Neural progenitor cell (in vitro differentiated cells): ENCODE measurements around the gene CCT6B. TPM values are rescaled to one million over a fixed set of nuclear protein-coding genes. Genes with fewer than 3 reads are reported as not detected.

Experiments used
- DNase-seq: peaks from one replicate; pipeline ENCODE4 v3.0.0-alpha.2; 2016; ENCODE audit warnings: low spot score
- H2AFZ ChIP-seq: fragments of 200-600 bp; sonication (generic); replicated peaks from 2 replicates; pipeline ENCODE4 v1.6.1; 2016; ENCODE audit warnings: antibody characterized with exemption
- H3F3A ChIP-seq: fragments of 200-600 bp; sonication (generic); 2 replicates; pipeline ENCODE4 v1.6.1; 2016; ENCODE audit warnings: antibody characterized with exemption, low read depth
- H3K27ac ChIP-seq: fragments of 200-600 bp; sonication (generic); 2 replicates; pipeline ENCODE4 v1.5.1; 2016; ENCODE audit warnings: mild to moderate bottlenecking
- H3K27me3 ChIP-seq: fragments of 200-600 bp; sonication (generic); 2 replicates; pipeline ENCODE4 v1.6.1; 2016; ENCODE audit warnings: mild to moderate bottlenecking, moderate library complexity
- H3K36me3 ChIP-seq: fragments of 200-600 bp; sonication (generic); 2 replicates; pipeline ENCODE4 v1.5.1; 2016
- H3K4me1 ChIP-seq: fragments of 200-600 bp; sonication (generic); 2 replicates; pipeline ENCODE4 v1.6.1; 2016; ENCODE audit warnings: mixed run types
- H3K4me2 ChIP-seq: fragments of 200-600 bp; sonication (generic); 2 replicates; pipeline ENCODE4 v1.6.1; 2016
- H3K4me3 ChIP-seq: fragments of 200-600 bp; sonication (generic); 2 replicates; pipeline ENCODE4 v1.5.1; 2016
- H3K79me2 ChIP-seq: fragments of 200-600 bp; sonication (generic); 2 replicates; pipeline ENCODE4 v1.6.1; 2016; ENCODE audit warnings: low read depth
- H3K9ac ChIP-seq: fragments of 200-600 bp; sonication (generic); 2 replicates; pipeline ENCODE4 v1.6.1; 2016
- H3K9me3 ChIP-seq: fragments of 200-600 bp; sonication (generic); 2 replicates; pipeline ENCODE4 v1.5.1; 2016; ENCODE audit warnings: low read depth
- H4K20me1 ChIP-seq: fragments of 200-600 bp; sonication (generic); 2 replicates; pipeline ENCODE4 v1.6.1; 2016; ENCODE audit warnings: low read depth
- H3K27ac Mint-ChIP-seq: 3 replicates; pipeline ENCODE4 v1.8.0; 2021; ENCODE audit warnings: mixed read lengths
- H3K27me3 Mint-ChIP-seq: 2 replicates; pipeline ENCODE4 v1.8.0; 2022; ENCODE audit warnings: low read depth, mild to moderate bottlenecking, inconsistent platforms, moderate library complexity, mixed read lengths; ENCODE audit not compliant: insufficient read depth
- H3K36me3 Mint-ChIP-seq: 3 replicates; pipeline ENCODE4 v1.8.0; 2021; ENCODE audit warnings: mixed read lengths
- H3K4me1 Mint-ChIP-seq: 3 replicates; pipeline ENCODE4 v1.8.0; 2021; ENCODE audit warnings: mixed read lengths
- H3K4me3 Mint-ChIP-seq: 3 replicates; pipeline ENCODE4 v1.8.0; 2021; ENCODE audit warnings: mild to moderate bottlenecking, moderate library complexity, mixed read lengths
- H3K9me3 Mint-ChIP-seq: 3 replicates; pipeline ENCODE4 v1.8.0; 2020; ENCODE audit warnings: mixed read lengths
- EZH2 ChIP-seq: fragments of 200-600 bp; sonication (generic); IDR thresholded peaks from 2 replicates; pipeline ENCODE4 v1.6.1; 2017; ENCODE audit warnings: antibody characterized with exemption, mild to moderate bottlenecking, moderate library complexity
- EZH2phosphoT487 ChIP-seq: fragments of 200-600 bp; sonication (generic); IDR thresholded peaks from 2 replicates; pipeline ENCODE4 v1.6.1; 2017; ENCODE audit warnings: antibody characterized with exemption
- total RNA-seq: library from RNA; depleted of rRNA; stranded (reverse); fragments of >200 nt; gene quantifications from 2 replicates; pipeline ENCODE4 v1.2.3, GENCODE V29; 2015; ENCODE audit warnings: low replicate concordance
- TF ChIP-seq, protein P1 (sequence below): fragments of 200-600 bp; sonication (generic); IDR thresholded peaks from 2 replicates; pipeline ENCODE4 v1.5.1; 2017; ENCODE audit warnings: antibody characterized with exemption, mild to moderate bottlenecking

Gene CCT6B
- total RNA-seq, 1 donor from 2014 or later: 5.0 TPM

DNA sequence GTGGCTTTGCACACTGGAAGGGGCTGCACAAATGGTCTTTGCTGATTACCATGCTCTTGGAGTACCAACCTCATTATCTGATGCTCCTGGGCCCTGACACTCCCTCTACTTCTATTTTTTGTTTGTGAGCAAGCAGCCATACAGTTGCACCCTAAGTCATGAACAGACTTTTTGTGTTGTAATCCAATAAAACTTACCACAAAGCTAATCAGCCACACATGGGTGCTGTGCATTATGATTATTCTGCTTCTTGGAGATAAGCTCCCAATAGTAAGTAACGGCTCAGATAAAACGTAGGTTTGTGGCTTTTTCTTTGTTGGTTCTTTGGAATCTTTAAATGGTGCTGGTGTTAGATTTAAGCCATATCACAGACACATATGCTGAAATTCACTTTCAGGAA, 76.2 kb downstream of the CCT6B start:
- no peak overlapping the region for H3K4me3 Mint-ChIP-seq
- H3K27me3 Mint-ChIP-seq: peaks cover 11% of the 10 kb centered on the region
- Histone ChIP-seq H3K27me3 (no peaks in the 10 kb centered on the region), H3F3A (peaks cover 15% of the 10 kb centered on the region), H3K4me3 (no peak overlapping the region), H3K4me2 (no peak overlapping the region), H3K79me2 (no peaks in the 10 kb centered on the region), H4K20me1 (no peaks in the 10 kb centered on the region), H2AFZ (no peak overlapping the region), H3K4me1 (peaks cover 28% of the 10 kb centered on the region), H3K27ac (no peak overlapping the region), H3K9ac (no peak overlapping the region), H3K36me3 (no peaks in the 10 kb centered on the region), H3K9me3 (no peaks in the 10 kb centered on the region)
- H3K4me1 Mint-ChIP-seq: peaks cover 40% of the 10 kb centered on the region
- TF ChIP-seq, protein P1, sequence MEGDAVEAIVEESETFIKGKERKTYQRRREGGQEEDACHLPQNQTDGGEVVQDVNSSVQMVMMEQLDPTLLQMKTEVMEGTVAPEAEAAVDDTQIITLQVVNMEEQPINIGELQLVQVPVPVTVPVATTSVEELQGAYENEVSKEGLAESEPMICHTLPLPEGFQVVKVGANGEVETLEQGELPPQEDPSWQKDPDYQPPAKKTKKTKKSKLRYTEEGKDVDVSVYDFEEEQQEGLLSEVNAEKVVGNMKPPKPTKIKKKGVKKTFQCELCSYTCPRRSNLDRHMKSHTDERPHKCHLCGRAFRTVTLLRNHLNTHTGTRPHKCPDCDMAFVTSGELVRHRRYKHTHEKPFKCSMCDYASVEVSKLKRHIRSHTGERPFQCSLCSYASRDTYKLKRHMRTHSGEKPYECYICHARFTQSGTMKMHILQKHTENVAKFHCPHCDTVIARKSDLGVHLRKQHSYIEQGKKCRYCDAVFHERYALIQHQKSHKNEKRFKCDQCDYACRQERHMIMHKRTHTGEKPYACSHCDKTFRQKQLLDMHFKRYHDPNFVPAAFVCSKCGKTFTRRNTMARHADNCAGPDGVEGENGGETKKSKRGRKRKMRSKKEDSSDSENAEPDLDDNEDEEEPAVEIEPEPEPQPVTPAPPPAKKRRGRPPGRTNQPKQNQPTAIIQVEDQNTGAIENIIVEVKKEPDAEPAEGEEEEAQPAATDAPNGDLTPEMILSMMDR: no peak
- no peak for TF ChIP-seq EZH2phosphoT487
- no peak for TF ChIP-seq EZH2
- H3K27ac Mint-ChIP-seq: no peak overlapping the region
- peaks cover 6% of the 10 kb centered on the region for H3K9me3 Mint-ChIP-seq
- DNase-seq: no peak
- no peaks in the 10 kb centered on the region for H3K36me3 Mint-ChIP-seq

DNA sequence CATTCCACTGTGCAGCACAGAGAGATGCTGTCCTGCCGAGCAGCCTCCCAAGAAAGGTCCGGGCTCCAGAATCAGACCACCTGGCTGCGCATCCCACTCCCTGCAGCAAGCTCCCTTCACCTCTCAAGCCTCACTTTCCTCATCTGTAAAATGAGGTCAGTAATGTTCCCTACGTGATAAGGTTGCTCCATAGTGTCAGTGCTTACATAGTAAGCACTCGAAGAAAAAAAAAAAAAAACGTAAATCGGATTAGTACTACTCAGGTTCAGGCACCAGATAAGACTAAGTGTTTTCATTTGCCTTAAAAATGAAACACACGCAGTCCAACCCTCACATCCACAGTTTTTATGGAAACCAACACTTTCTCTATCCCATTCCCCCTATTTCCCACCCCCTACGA, 76.7 kb downstream of the CCT6B start:
- Mint-ChIP-seq H3K27me3 (peaks cover 9% of the 10 kb centered on the region), H3K4me1 (peaks cover 40% of the 10 kb centered on the region), H3K4me3 (no peak overlapping the region), H3K9me3 (peaks cover 6% of the 10 kb centered on the region), H3K36me3 (no peaks in the 10 kb centered on the region), H3K27ac (no peak overlapping the region)
- Histone ChIP-seq H3K9me3 (no peaks in the 10 kb centered on the region), H3K79me2 (no peaks in the 10 kb centered on the region), H3K36me3 (no peaks in the 10 kb centered on the region), H3K4me3 (no peak overlapping the region), H3K9ac (no peak overlapping the region), H3F3A (peaks cover 15% of the 10 kb centered on the region), H3K4me1 (peaks cover 28% of the 10 kb centered on the region), H3K4me2 (peak overlapping the region; percentile 72), H3K27me3 (no peaks in the 10 kb centered on the region), H2AFZ (no peak overlapping the region), H3K27ac (no peak overlapping the region), H4K20me1 (no peaks in the 10 kb centered on the region)
- DNase-seq: no peak
- TF ChIP-seq EZH2 (no peak), EZH2phosphoT487 (no peak)
- TF ChIP-seq, protein P1: no peak

DNA sequence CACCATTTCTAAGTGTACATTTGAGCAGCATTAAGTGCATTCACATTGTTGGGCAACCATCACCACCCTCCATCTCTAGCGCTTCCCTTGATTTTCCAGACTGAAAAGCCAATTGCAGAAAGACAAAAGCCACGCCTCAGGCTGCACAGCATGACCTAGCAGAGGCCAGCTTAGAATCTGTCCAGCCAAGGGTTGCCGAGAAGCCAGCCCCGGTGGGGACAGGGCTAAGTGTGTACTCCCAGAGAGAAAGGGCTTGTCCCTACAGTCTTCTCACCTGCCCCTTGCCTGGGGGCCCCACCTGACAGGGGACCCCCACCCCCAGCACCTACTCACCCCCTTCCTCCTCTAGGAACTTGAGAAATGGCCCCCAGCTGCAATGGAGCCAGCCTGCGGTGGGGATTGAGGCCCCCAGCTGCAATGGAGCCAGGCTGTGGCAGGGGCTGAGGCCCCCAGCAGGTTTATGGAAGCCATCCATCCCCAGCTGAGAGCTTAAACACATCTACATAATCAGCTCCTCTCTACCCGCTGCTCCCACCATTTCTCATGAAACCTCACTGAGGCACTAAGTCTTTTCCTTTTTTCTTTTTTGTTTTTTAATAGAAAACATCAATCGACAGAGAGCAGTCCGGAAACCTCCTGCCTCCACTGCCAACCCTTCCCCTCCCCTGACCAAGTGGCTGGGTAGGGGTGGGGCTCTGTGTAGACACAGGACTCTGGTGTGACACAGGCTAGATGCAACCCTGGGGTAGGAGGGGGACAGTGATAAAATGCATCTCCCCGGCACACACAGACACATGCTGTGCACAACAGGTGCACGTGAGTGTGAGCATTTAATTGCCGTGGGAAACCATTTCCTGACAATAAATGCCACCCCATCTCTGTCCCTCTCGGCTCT, 77.9 kb downstream of the CCT6B start:
- peak overlapping the region; percentile 17 for H3K27ac ChIP-seq
- H3F3A ChIP-seq: peaks cover 15% of the 10 kb centered on the region
- Mint-ChIP-seq H3K4me1 (peaks cover 40% of the 10 kb centered on the region), H3K9me3 (peaks cover 6% of the 10 kb centered on the region), H3K36me3 (no peaks in the 10 kb centered on the region), H3K27me3 (peaks cover 8% of the 10 kb centered on the region), H3K27ac (peak overlapping the region; percentile 63), H3K4me3 (peak overlapping the region; percentile 59)
- TF ChIP-seq EZH2phosphoT487 (no peak), EZH2 (no peak)
- TF ChIP-seq, protein P1: no peak
- H3K36me3 ChIP-seq: no peaks in the 10 kb centered on the region
- H3K4me1 ChIP-seq: peaks cover 28% of the 10 kb centered on the region
- H3K9ac ChIP-seq: no peak overlapping the region
- H3K4me2 ChIP-seq: peak overlapping the region; percentile 72
- no peaks in the 10 kb centered on the region for H3K9me3 ChIP-seq
- no peaks in the 10 kb centered on the region for H4K20me1 ChIP-seq
- H3K4me3 ChIP-seq: peak overlapping the region; percentile 11
- no peaks in the 10 kb centered on the region for H3K27me3 ChIP-seq
- DNase-seq: peak; percentile 81
- no peak overlapping the region for H2AFZ ChIP-seq
- no peaks in the 10 kb centered on the region for H3K79me2 ChIP-seq
